IPS DF 6.9 (cell line): ENCODE data around the gene FAM47B.

Experiments
- DNase-seq: peaks from one replicate; pipeline ENCODE4 v3.0.0-alpha.2; 2013; ENCODE audit warnings: low read depth, low spot score
- H3K27ac ChIP-seq: one replicate; pipeline ENCODE4 v1.5.1; 2013; ENCODE audit warnings: low read length, control low read depth
- H3K27me3 ChIP-seq: 2 replicates; pipeline ENCODE4 v1.6.1; 2013; ENCODE audit warnings: mild to moderate bottlenecking, low read length; ENCODE audit not compliant: control insufficient read depth, insufficient read depth
- H3K36me3 ChIP-seq: 2 replicates; pipeline ENCODE4 v1.6.1; 2013; ENCODE audit warnings: low read length; ENCODE audit not compliant: control insufficient read depth, insufficient read depth
- H3K4me1 ChIP-seq: 2 replicates; pipeline ENCODE4 v1.6.1; 2013; ENCODE audit warnings: low read length; ENCODE audit not compliant: control insufficient read depth, insufficient read depth
- H3K4me3 ChIP-seq: 2 replicates; pipeline ENCODE4 v1.5.1; 2013; ENCODE audit warnings: mild to moderate bottlenecking, low read length
- H3K9me3 ChIP-seq: 2 replicates; pipeline ENCODE4 v1.6.1; 2013; ENCODE audit warnings: low read length, inconsistent platforms; ENCODE audit not compliant: control insufficient read depth, insufficient read depth
- WGBS: extraction: QIAGEN DNeasy Blood & Tissue Kit; methylation state at CpG from one replicate; pipeline ENCODE4 v1.1.7; 2013; ENCODE audit warnings: mixed read lengths, missing lambda C conversion rate; ENCODE audit not compliant: insufficient read length, insufficient coverage; 5-methylcytosine and 5-hydroxymethylcytosine counted together

The FAM47B gene

GRCh38 chrX:34927866-34928265, 14.7 kb upstream of the FAM47B start:
- no peaks in the 10 kb centered on the region for H3K9me3 ChIP-seq
- no CpG with 5 or more reads among the region's 2 CpGs for WGBS
- no peak overlapping the region for H3K27ac ChIP-seq
- H3K36me3 ChIP-seq: no peaks in the 10 kb centered on the region
- no peaks in the 10 kb centered on the region for H3K4me1 ChIP-seq
- no peak for DNase-seq
- H3K27me3 ChIP-seq: no peaks in the 10 kb centered on the region
- H3K4me3 ChIP-seq: no peak overlapping the region

GRCh38 chrX:34943235-34943634, 639 bp downstream of the FAM47B start:
- Histone ChIP-seq H3K4me1 (no peaks in the 10 kb centered on the region), H3K36me3 (no peaks in the 10 kb centered on the region), H3K9me3 (no peaks in the 10 kb centered on the region), H3K27ac (no peak overlapping the region), H3K4me3 (no peak overlapping the region), H3K27me3 (no peaks in the 10 kb centered on the region)
- no CpG with 5 or more reads among the region's 24 CpGs for WGBS
- no peak for DNase-seq

- Histone ChIP-seq H3K9me3 (no peaks in the 10 kb centered on the region), H3K27ac (no peak overlapping the region), H3K4me3 (no peak overlapping the region), H3K4me1 (no peaks in the 10 kb centered on the region), H3K27me3 (no peaks in the 10 kb centered on the region), H3K36me3 (no peaks in the 10 kb centered on the region)
- DNase-seq: no peak
These were observed 14.3 kb downstream of the FAM47B start for GRCh38 chrX:34956916-34957315.

GRCh38 chrX:34961662-34962061, 19.1 kb downstream of the FAM47B start:
- H3K36me3 ChIP-seq: no peaks in the 10 kb centered on the region
- no peak overlapping the region for H3K27ac ChIP-seq
- H3K9me3 ChIP-seq: no peaks in the 10 kb centered on the region
- no peaks in the 10 kb centered on the region for H3K27me3 ChIP-seq
- DNase-seq: no peak
- no peak overlapping the region for H3K4me3 ChIP-seq
- H3K4me1 ChIP-seq: no peaks in the 10 kb centered on the region

GRCh38 chrX:34972206-34972605, 29.6 kb downstream of the FAM47B start:
- Histone ChIP-seq H3K27ac (no peak overlapping the region), H3K4me1 (no peaks in the 10 kb centered on the region), H3K9me3 (no peaks in the 10 kb centered on the region), H3K36me3 (no peaks in the 10 kb centered on the region), H3K27me3 (no peaks in the 10 kb centered on the region), H3K4me3 (no peak overlapping the region)
- DNase-seq: no peak
- WGBS: no CpG with 5 or more reads among the region's 3 CpGs

- Histone ChIP-seq H3K36me3 (no peaks in the 10 kb centered on the region), H3K4me3 (no peak overlapping the region), H3K9me3 (no peaks in the 10 kb centered on the region), H3K27ac (no peak overlapping the region), H3K4me1 (no peaks in the 10 kb centered on the region), H3K27me3 (no peaks in the 10 kb centered on the region)
- DNase-seq: no peak
- WGBS: no CpG with 5 or more reads among the region's 3 CpGs
These were observed 35.6 kb downstream of the FAM47B start for GRCh38 chrX:34978171-34978570.

- WGBS: no CpG with 5 or more reads among the region's 1 CpG
- H3K4me1 ChIP-seq: no peaks in the 10 kb centered on the region
- H3K4me3 ChIP-seq: no peak overlapping the region
- no peak overlapping the region for H3K27ac ChIP-seq
- no peak for DNase-seq
- H3K27me3 ChIP-seq: no peaks in the 10 kb centered on the region
- no peaks in the 10 kb centered on the region for H3K9me3 ChIP-seq
- no peaks in the 10 kb centered on the region for H3K36me3 ChIP-seq
These were observed 45.0 kb downstream of the FAM47B start for GRCh38 chrX:34987646-34988045.
